K562 (cell line): ENCODE results near the gene ACSF2. TPM values are rescaled to one million over a fixed set of nuclear protein-coding genes. Genes with fewer than 3 reads are reported as not detected.

Source experiments
- CEBPB ChIP-seq: fragments of 450-650 bp; IDR thresholded peaks from 2 replicates; pipeline ENCODE4 v1.6.1; 2016; ENCODE audit warnings: missing genetic modification characterization, missing compliant biosample characterization
- HBP1 ChIP-seq: fragments of 450-650 bp; formaldehyde crosslinking; IDR thresholded peaks from 2 replicates; pipeline ENCODE4 v1.4.0; 2022; ENCODE audit warnings: missing genetic modification characterization
- JUNB ChIP-seq: fragments of 450-650 bp; formaldehyde crosslinking; conservative IDR thresholded peaks from 2 replicates; pipeline ENCODE4 v1.4.0; 2020; ENCODE audit warnings: mild to moderate bottlenecking
- NFIC ChIP-seq: fragments of 450-650 bp; IDR thresholded peaks from 2 replicates; pipeline ENCODE4 v1.6.1; 2017; ENCODE audit warnings: mild to moderate bottlenecking, inconsistent platforms
- ZNF282 ChIP-seq: sonication (generic); formaldehyde crosslinking; IDR thresholded peaks from 2 replicates; pipeline ENCODE4 v1.8.1; 2023; ENCODE audit warnings: missing genetic modification reagents
- ZNF407 ChIP-seq: fragments of 450-650 bp; IDR thresholded peaks from 2 replicates; pipeline ENCODE4 v1.6.1; 2016; ENCODE audit warnings: low read depth
- ZNF584 ChIP-seq: fragments of 200-800 bp; sonication (Bioruptor generic); IDR thresholded peaks from 2 replicates; pipeline ENCODE4 v1.6.1; 2016; ENCODE audit warnings: low read depth, mild to moderate bottlenecking, missing genetic modification characterization, missing compliant biosample characterization
- polyA plus RNA-seq, 8 experiments: library from polyadenylated mRNA; depleted of rRNA in 4 of 8; stranded (reverse) in 5 of 8; unstranded in 3 of 8; fragments of >200 nt; fragmentation: Nextera tagmentation in 2 of 8; fragmentation: Illumina TruSeq in 1 of 8; extraction: Ambion mirVana in 2 of 8; extraction: Trizol in 1 of 8; gene quantifications; 2 replicates each; pipeline versions ENCODE4 v1.2.1 to v1.2.3, GENCODE V29; 2011 to 2014; ENCODE audit warnings: inconsistent platforms in 1 of 8, missing spikeins in 1 of 8
- total RNA-seq, 7 experiments: library from RNA; depleted of rRNA in 6 of 7; stranded (reverse); fragments of >200 nt in 6 of 7; fragmentation: Illumina TruSeq in 2 of 7; extraction: Trizol in 2 of 7; gene quantifications; 2 replicates each; pipeline versions ENCODE4 v1.2.1 to v1.2.3, GENCODE V29; 2011 to 2021; ENCODE audit warnings: low replicate concordance in 1 of 7

Gene ACSF2
- total and polyA plus RNA-seq, 9 of the 15 experiments (the other 6 are each of a cell fraction or from before 2014, with no cell fraction given) = 0.89 to 6.1 (median 3.5) TPM

GRCh38 chr17:50396261-50397110 lies 29.5 kb upstream of the ACSF2 start (continued):
- TF ChIP-seq ZNF407 = no peak
- peak; percentile 94 for TF ChIP-seq NFIC
- TF ChIP-seq JUNB (CRISPR knock-in tag) = no peak
- no peak for TF ChIP-seq ZNF282 (CRISPR knock-in tag)
- 0 out of 2 replicates have a peak, but pooled peaks have one; percentile 34 for TF ChIP-seq ZNF584
- TF ChIP-seq HBP1 (CRISPR knock-in tag) = peak; percentile 88
- TF ChIP-seq CEBPB (tag) = peak; percentile 89
